ENCODE measurements around the gene SPRED2. TPM values are rescaled to one million over a fixed set of nuclear protein-coding genes. Genes with fewer than 3 reads are reported as not detected.

Gene SPRED2
- total RNA-seq, 1 donor from 2014 or later = 9.4 TPM

DNA sequence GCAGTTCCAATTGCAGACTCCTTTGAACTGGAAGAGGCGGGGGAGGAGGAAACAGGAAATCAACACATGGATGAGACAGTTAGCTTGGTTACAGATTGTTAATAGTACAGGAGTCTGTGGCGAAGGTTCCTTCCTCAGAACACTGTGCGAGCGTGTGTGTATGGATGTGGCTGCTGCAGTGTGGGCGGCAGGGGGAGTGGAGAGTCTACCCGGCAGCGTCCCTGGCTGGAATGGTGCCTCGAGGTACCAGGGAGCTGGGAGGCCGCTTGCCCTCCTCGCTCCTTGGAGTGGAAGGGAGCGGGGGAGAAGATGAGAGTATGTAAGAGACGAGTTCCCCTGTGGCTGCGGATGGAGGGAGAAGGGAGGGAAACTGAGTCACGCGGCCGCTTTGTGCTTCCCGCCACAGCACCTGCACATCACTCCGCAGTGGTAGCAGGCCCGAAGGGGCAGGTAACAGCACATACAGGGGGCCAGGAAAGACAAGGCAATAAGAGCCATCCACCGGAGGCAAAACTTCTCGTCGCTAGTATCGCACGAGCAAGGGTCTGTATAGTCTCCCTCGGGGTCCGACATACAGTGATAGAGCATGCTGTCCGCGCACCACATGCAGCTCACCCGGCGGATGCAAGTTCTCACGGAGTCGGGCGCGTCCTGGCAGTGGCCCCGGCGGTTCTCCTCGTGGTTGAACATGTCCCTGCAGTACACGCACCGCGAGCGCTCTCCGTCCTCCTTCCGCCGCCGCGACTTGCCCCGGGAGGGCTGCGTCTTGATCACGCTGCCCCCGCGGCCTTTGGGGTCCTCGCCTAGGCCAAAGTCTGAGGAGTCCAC is 119.1 kb downstream of the SPRED2 start:
- DNase-seq (ENCODE audit: low spot score) = no peak
- intact Hi-C loops (cut with micrococcal nuclease) = no loop called here
- H3K4me1 Mint-ChIP-seq (ENCODE audit: low read depth) = peaks cover 6% of the 10 kb centered on the region
- H3K4me3 Mint-ChIP-seq = no peak overlapping the region
- peaks cover 6% of the 10 kb centered on the region for H3K36me3 Mint-ChIP-seq (ENCODE audit: low read depth)
- no peak overlapping the region for H3K27ac Mint-ChIP-seq
- no peaks in the 10 kb centered on the region for H3K9me3 Mint-ChIP-seq
- peaks cover 3% of the 10 kb centered on the region for H3K27me3 Mint-ChIP-seq (ENCODE audit: insufficient read depth)

GRCh38 chr2:65311596-65311995 is 120.8 kb downstream of the SPRED2 start:
- Mint-ChIP-seq H3K27ac (no peak overlapping the region), H3K36me3 (ENCODE audit: low read depth) (peaks cover 6% of the 10 kb centered on the region), H3K9me3 (no peaks in the 10 kb centered on the region), H3K27me3 (ENCODE audit: insufficient read depth) (peaks cover 3% of the 10 kb centered on the region), H3K4me3 (no peak overlapping the region), H3K4me1 (ENCODE audit: low read depth) (peaks cover 6% of the 10 kb centered on the region)
- intact Hi-C loops (cut with micrococcal nuclease) = no loop called here
- DNase-seq (ENCODE audit: low spot score) = no peak

DNA sequence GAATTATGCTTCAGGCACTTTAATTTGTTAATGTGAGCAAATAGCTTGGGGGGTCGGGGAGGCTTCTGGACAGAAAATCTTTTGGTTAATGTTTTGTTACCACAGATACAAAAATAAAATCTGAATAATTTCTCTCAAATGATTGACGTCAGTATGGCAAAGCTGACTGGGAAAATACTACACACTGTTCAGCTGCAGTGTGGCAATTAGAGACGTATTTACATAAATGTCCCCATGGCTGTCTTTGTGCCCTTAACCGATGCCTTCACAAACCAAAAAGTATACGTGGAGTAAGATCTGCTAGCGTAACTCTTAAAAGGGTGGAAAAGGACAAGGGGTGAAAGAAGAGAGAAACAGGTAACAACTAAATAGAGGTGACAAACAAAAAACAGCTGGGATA is 121.3 kb downstream of the SPRED2 start:
- Mint-ChIP-seq H3K27me3 (ENCODE audit: insufficient read depth) (peaks cover 1% of the 10 kb centered on the region), H3K27ac (no peak overlapping the region), H3K4me3 (no peak overlapping the region), H3K36me3 (ENCODE audit: low read depth) (peaks cover 6% of the 10 kb centered on the region), H3K9me3 (no peaks in the 10 kb centered on the region), H3K4me1 (ENCODE audit: low read depth) (peaks cover 6% of the 10 kb centered on the region)
- intact Hi-C loops (cut with micrococcal nuclease) = no loop called here
- no peak for DNase-seq (ENCODE audit: low spot score)

- Mint-ChIP-seq H3K27ac (no peak overlapping the region), H3K9me3 (no peaks in the 10 kb centered on the region), H3K27me3 (ENCODE audit: insufficient read depth) (peaks cover 12% of the 10 kb centered on the region), H3K4me3 (no peak overlapping the region), H3K4me1 (ENCODE audit: low read depth) (peaks cover 6% of the 10 kb centered on the region), H3K36me3 (ENCODE audit: low read depth) (peaks cover 6% of the 10 kb centered on the region)
- no peak for DNase-seq (ENCODE audit: low spot score)
- intact Hi-C loops (cut with micrococcal nuclease) = loop anchor here (10.0 kb wide), 1 partner anchor 325 kb away; the partner anchor contains the start of gene SLC1A4
Measured at GRCh38 chr2:65309699-65310098, 122.7 kb downstream of the SPRED2 start.

- Mint-ChIP-seq H3K36me3 (ENCODE audit: low read depth) (no peaks in the 10 kb centered on the region), H3K27me3 (ENCODE audit: insufficient read depth) (peaks cover 30% of the 10 kb centered on the region)
Measured at GRCh38 chr2:65305934-65306333, 126.5 kb downstream of the SPRED2 start.

DNA sequence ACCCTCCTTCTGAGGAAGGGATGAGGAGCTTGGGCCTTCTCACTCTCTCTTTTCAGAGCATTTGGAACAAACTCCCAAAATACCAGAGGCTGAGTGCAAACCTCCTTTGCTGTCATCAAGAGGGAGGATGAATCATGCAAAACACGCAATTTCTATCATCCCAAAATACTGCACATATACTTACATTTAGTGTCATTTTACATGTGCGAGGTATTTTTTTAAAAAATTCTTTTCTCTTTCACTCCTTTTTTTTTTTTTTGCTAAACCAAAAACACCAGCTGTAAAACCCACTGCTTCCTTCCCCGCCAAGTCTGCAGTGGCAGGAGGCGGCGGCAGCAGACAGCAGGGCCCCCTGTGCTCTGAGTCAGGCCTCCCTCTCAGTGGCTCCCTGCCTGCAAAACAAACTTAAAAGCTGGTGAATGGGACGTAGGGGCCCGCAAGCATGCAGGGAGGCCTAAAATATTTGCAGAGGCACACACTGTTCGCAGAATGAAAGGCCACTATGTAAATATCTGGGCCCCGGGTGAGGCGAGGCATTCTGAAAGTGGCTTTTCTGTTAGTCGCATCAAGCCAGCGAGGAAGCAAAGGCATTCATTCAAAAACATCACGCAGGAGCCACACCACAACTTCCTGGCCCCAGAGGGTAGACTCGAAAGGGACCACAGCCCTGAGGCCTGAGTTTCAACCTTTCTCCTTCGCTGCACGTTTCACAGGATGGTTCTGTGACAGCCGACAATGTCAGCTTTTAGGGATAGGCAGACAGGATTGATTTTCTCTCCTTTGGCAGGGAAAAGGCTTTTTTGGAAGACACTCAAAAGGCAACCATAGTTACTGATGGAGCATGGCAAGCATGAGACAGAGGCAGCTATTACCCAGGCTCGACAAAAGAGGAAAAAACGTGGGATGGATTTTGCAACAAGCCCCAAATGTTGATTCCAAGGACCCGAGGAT is 131.4 kb downstream of the SPRED2 start:
- H3K4me3 Mint-ChIP-seq = peak overlapping the region; percentile 58
- H3K4me1 Mint-ChIP-seq (ENCODE audit: low read depth) = peaks cover 53% of the 10 kb centered on the region
- intact Hi-C loops (cut with micrococcal nuclease) = loop anchor here (1.0 to 10.0 kb wide), 14 partner anchors 19 to 1169 kb away; partner anchors contain the start of genes ACTR2, RAB1A, SLC1A4 and SPRED2
- H3K36me3 Mint-ChIP-seq (ENCODE audit: low read depth) = no peaks in the 10 kb centered on the region
- H3K27me3 Mint-ChIP-seq (ENCODE audit: insufficient read depth) = peaks cover 37% of the 10 kb centered on the region
- no peaks in the 10 kb centered on the region for H3K9me3 Mint-ChIP-seq
- H3K27ac Mint-ChIP-seq = peak overlapping the region; percentile 94
- DNase-seq (ENCODE audit: low spot score) = peak; percentile 59

More at GRCh38 chr2:65305934-65306333, 126.5 kb downstream of the SPRED2 start:
- no peak for DNase-seq (ENCODE audit: low spot score)
- Mint-ChIP-seq H3K4me3 (no peak overlapping the region), H3K27ac (no peak overlapping the region), H3K9me3 (no peaks in the 10 kb centered on the region), H3K4me1 (ENCODE audit: low read depth) (peaks cover 24% of the 10 kb centered on the region)
- intact Hi-C loops (cut with micrococcal nuclease) = loop anchor here (10.0 kb wide), 1 partner anchor 321 kb away; the partner anchor contains the start of gene SLC1A4

DNA sequence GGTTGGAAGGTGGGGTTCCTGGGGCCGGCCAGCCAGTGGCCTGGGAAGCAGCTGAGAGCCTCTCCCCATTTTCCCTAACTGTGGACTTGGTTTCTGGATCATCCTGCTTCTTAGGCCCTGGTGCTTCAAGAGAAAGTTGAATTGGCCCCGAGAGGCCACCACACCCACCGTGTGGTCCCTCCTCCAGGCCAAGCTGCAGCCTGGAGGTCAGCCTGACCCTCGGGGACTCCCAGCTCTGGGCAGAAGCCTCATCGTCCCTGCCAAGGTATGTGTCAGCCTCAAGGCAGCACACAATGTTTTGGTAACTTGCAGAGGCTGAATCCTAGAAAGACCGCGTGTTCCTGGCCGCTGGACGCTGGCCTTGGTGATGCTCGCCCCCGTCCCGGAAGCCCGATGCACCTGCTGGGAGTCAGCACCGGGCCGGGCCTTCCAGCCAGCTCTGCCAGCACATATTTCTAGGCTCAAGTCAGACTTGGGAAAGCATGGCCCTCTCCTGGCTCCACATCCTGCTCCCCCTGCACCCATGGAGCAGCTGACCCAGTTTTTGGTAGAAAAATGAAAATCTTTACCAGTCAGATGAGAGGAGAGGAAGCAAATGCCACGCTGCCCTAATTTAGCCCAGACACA is 132.2 kb downstream of the SPRED2 start:
- DNase-seq (ENCODE audit: low spot score) = no peak

DNA sequence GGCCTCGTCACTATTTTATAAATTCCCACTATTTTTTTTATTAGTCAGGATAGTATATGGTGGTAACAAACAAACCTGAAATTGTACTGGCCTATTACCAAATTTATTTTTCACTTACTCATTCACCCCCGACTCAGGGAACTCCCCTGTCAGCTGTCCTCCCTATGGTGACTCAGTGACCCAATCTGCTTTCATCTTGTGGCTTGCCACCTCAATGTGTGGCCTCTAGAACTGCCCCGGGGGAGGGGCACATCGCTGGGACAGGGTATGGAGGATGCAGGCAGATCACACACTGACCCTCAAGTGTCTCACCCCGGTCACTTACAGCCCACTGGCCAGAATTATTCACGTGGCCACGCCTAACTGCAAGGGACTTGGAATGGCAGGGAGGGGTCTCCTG is 133.2 kb downstream of the SPRED2 start:
- H3K9me3 Mint-ChIP-seq = no peaks in the 10 kb centered on the region
- peaks cover 38% of the 10 kb centered on the region for H3K27me3 Mint-ChIP-seq (ENCODE audit: insufficient read depth)
- DNase-seq (ENCODE audit: low spot score) = peak; percentile 26
- no peaks in the 10 kb centered on the region for H3K36me3 Mint-ChIP-seq (ENCODE audit: low read depth)
- peak overlapping the region; percentile 46 for H3K4me3 Mint-ChIP-seq
- peak overlapping the region; percentile 67 for H3K27ac Mint-ChIP-seq
- H3K4me1 Mint-ChIP-seq (ENCODE audit: low read depth) = peaks cover 53% of the 10 kb centered on the region
- intact Hi-C loops (cut with micrococcal nuclease) = no loop called here

More for the DNA sequence above, 132.2 kb downstream of the SPRED2 start:
- Mint-ChIP-seq H3K36me3 (ENCODE audit: low read depth) (no peaks in the 10 kb centered on the region), H3K4me1 (ENCODE audit: low read depth) (peaks cover 53% of the 10 kb centered on the region), H3K4me3 (peak overlapping the region; percentile 58), H3K27me3 (ENCODE audit: insufficient read depth) (peaks cover 33% of the 10 kb centered on the region), H3K9me3 (no peaks in the 10 kb centered on the region), H3K27ac (peak overlapping the region; percentile 94)
- intact Hi-C loops (cut with micrococcal nuclease) = loop anchor here (2.0 to 10.0 kb wide), 4 partner anchors 35 to 1168 kb away; partner anchors contain the start of gene SLC1A4

- Mint-ChIP-seq H3K4me1 (ENCODE audit: low read depth) (peaks cover 51% of the 10 kb centered on the region), H3K27ac (no peak overlapping the region), H3K4me3 (no peak overlapping the region), H3K27me3 (ENCODE audit: insufficient read depth) (peaks cover 36% of the 10 kb centered on the region), H3K36me3 (ENCODE audit: low read depth) (no peaks in the 10 kb centered on the region), H3K9me3 (no peaks in the 10 kb centered on the region)
- DNase-seq (ENCODE audit: low spot score) = no peak
- intact Hi-C loops (cut with micrococcal nuclease) = no loop called here
Measured at GRCh38 chr2:65298089-65298488, 134.3 kb downstream of the SPRED2 start.

DNA sequence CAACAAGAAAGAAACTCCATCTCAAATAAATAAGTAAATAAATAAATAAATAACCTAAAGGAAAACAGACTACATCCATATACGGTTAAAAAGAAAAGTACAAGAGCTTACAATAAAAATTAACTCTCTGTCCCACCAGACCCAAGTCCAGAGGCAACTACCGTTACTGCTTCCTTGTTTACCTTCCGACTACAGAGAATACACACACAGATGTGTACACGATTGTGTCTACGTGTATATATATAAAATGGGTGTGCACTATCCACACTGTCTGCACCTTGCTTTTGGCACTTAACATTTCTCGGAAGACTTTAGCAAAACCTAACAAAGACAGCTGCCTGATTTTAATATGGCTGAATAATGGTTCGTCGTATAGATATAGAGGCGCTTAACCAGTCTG is 134.9 kb downstream of the SPRED2 start:
- Mint-ChIP-seq H3K4me3 (no peak overlapping the region), H3K27me3 (ENCODE audit: insufficient read depth) (peaks cover 35% of the 10 kb centered on the region), H3K9me3 (no peaks in the 10 kb centered on the region), H3K36me3 (ENCODE audit: low read depth) (no peaks in the 10 kb centered on the region), H3K27ac (no peak overlapping the region), H3K4me1 (ENCODE audit: low read depth) (peaks cover 45% of the 10 kb centered on the region)
- intact Hi-C loops (cut with micrococcal nuclease) = no loop called here
- no peak for DNase-seq (ENCODE audit: low spot score)

DNA sequence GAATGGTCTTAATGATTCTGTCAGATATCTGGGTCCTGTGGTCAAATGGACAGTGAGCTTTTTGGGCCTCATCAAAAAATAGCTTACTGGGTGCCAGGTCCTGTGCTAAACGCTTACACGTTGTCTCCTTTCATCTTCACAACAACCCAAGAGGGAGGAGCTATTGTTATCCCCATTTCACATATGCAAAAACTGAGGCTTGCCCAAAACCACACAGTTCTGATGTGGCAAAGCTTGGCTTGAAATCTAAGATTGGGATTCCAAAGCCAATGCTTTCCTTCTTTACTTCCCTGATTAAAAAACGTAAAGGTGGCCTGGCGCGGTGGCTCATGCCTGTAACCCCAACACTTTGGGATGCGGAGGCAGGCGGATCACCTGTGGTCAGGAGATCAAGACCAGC is 135.4 kb downstream of the SPRED2 start:
- peaks cover 29% of the 10 kb centered on the region for H3K27me3 Mint-ChIP-seq (ENCODE audit: insufficient read depth)
- no peak overlapping the region for H3K27ac Mint-ChIP-seq
- no peaks in the 10 kb centered on the region for H3K9me3 Mint-ChIP-seq
- no peaks in the 10 kb centered on the region for H3K36me3 Mint-ChIP-seq (ENCODE audit: low read depth)
- intact Hi-C loops (cut with micrococcal nuclease) = no loop called here
- DNase-seq (ENCODE audit: low spot score) = no peak
- H3K4me1 Mint-ChIP-seq (ENCODE audit: low read depth) = peaks cover 39% of the 10 kb centered on the region
- H3K4me3 Mint-ChIP-seq = no peak overlapping the region

DNA sequence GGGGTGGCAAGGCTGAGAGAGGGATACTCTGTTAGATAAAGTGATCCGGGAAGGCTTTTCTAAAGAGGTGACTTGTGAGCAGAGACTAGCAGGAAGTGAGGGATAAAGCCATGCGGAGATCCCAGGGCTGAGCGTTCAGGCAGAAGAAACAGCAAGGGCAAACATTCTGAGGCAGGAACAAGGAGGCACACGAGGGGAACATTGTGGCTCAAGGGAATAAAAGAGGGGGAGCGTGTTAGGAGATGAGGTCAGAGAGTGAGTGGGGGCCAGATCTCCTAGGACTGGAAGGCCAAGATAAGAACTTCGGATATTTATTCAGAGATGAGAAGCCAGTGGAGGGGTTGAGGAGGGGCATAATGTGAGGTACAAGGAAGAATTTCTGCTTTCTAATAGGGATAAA is 137.7 kb downstream of the SPRED2 start:
- no peak overlapping the region for H3K4me3 Mint-ChIP-seq
- no peaks in the 10 kb centered on the region for H3K36me3 Mint-ChIP-seq (ENCODE audit: low read depth)
- H3K27ac Mint-ChIP-seq = no peak overlapping the region
- peaks cover 20% of the 10 kb centered on the region for H3K4me1 Mint-ChIP-seq (ENCODE audit: low read depth)
- peaks cover 36% of the 10 kb centered on the region for H3K27me3 Mint-ChIP-seq (ENCODE audit: insufficient read depth)
- H3K9me3 Mint-ChIP-seq = no peaks in the 10 kb centered on the region
- intact Hi-C loops (cut with micrococcal nuclease) = no loop called here
- DNase-seq (ENCODE audit: low spot score) = no peak

All from activated T-helper 1 cell treated with anti-CD3 and anti-CD28 coated beads, Interleukin-12 subunit alpha, Interleukin-12 subunit beta, Interleukin-2, Interleukin-4 antibody, amounts not matched to agents 30 ng/mL and 10 ng/mL and 1 ng/mL, durations not matched to agents 14 hours and 24 hours and 36 hours (primary cell).